Uterus (tissue), 2 donors: ENCODE measurements around the gene PDIK1L.

Experiments used
- CTCF ChIP-seq, 4 experiments: fragments of 200-600 bp in 2 of 4; fragments of 450-650 bp in 2 of 4; sonication (generic) in 2 of 4; IDR thresholded peaks; one replicate each; pipeline ENCODE4 v1.5.1; 2016 to 2019; ENCODE audit warnings: antibody characterized with exemption in 4 of 4, mild to moderate bottlenecking in 2 of 4, moderate library complexity in 1 of 4
- POLR2A ChIP-seq, 2 donors: fragments of 450-650 bp; IDR thresholded peaks; one replicate each; pipeline ENCODE4 v1.6.1; 2016; ENCODE audit warnings: antibody characterized with exemption in 2 of 2, mild to moderate bottlenecking in 1 of 2, moderate library complexity in 1 of 2

GRCh38 chr1:26079960-26080814 lies 31.4 kb upstream of the PDIK1L start:
- TF ChIP-seq CTCF (IDR thresholded peaks at IDR 0.05) (no peak), POLR2A (IDR thresholded peaks at IDR 0.05) (no peak)
